ENCODE results near the gene RAB4B.
"Not testable (repeated sequence)": the region's sequence is repeated elsewhere in the genome, so short reads cannot be mapped to it uniquely, and the experiment has no call there.

Gene RAB4B

GRCh38 chr19:40825460-40826095 lies 47.5 kb downstream of the RAB4B start:
- DNase-seq = not testable (repeated sequence)

DNA sequence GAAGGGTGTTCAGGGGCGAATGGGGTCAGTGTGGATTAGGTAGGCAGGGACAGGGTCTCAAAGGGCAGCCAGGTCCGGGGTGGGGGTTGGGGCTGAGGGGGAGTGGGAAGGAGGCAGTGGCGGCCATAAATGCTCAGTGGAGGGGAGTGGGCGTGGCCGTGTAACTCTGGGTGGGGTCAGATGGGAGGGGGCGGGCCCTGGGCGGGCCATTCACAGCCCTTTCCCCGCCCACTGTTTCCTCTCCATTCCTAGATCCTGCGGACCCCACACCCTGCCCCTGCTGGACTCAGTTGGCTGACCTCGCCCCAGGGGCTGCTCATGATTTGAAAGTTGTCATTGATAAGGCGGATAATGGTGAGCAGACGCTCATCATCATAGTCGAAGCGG lies 48.3 kb downstream of the RAB4B start:
- DNase-seq = not testable (repeated sequence)

DNA sequence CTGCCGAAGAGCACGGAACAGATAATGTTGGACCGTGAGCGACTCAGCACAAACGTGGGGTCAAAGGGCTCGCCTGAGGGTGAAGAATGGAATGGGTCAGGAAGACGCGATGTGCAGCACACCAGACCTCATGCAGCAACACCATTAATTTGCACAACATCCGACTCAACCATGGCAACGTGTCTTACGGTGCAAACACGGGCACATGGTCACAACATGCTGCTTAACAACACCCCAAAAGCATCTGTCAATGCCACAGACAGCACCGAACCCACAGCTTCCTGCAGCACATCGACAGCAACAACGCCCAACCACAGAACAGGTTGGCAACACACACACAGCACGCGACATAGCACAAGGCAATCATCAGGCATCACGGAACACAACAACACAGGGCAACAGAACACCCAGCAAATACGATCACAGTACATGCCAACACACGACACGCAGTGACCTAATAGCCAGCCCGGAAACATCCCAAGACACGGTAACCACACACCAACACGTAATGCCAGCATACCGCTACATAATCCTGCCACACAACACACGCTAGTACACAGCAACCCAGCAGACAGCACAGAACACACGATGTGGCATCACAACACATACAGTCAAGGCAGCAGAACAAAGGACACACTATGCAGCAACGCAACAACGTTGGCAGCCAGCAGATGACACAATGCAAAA lies 48.8 kb downstream of the RAB4B start:
- peak; percentile 91 for DNase-seq

DNA sequence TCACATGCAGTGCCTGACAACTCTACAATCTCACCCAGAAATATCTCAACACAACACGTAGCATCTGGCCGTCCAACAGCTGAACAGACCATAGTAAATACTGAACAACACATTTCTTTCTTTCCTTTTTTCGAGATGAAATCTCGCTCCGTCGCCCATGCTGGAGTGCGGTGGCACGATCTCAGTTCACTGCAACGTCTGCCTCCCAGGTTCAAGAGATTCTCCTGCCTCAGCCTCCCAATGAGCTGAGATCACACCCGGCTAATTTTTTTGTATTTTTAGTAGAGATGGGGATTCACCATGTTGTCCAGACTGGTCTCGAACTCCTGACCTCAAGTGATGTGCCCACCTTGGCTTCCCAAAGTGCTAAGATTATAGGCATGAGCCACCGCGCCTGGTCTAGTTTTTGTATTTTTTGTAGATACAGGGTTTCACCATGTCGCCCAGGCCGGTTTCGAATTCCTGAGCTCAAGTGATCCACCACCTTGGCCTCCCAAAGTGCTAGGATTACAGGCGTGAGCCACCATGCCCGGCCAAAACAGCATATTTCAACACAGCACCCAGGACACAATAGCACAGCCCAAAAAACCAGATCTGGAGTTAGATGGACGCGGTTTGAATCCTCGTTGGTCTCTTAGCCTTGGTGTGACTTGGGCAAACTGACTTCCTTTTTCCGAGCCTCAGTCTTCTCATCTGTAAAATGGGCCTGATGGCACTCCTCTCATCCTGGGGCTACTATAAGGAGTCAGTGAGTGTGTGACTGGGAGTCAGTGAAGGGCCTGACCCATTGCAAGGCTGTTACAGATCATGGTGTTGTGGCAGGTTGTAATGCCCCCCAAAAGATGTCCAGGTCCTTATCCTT lies 49.6 kb downstream of the RAB4B start:
- no peak for DNase-seq

DNA sequence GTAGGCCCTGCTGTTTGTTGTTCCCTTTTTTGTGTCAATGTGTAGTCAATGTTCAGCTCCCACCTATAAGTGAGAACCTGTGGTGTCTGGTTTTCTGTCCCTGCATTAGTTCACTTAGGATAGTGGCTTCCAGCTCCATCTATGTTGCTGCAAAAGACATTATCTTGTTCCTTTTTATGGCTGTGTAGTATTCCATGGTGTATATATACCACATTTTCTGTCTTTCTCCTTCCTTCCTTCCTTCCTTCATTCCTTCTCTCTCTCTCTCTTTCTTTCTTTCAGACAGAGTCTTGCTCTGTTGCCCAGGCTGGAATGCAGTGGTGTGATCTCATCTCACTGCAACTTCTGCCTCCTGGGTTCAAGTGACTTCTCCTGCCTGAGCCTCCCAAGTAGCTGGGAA lies 51.2 kb downstream of the RAB4B start:
- DNase-seq = no peak

DNA sequence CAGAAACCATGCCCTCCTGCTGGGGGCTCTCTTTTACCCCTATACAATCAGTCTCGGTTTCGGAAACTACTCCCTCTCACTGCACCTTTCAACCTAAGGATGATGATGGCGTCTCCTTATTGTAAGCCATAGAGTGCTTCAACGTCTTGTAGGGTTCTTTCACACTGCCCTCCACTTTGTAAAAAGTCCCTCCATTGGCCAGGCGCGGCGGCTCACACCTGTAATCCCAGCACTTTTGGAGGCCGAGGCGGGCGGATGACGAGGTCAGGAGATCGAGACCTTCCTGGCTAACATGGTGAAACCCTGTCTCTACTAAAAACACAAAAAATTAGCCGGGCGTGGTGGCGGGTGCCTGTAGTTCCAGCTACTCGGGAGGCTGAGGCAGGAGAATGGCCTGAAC lies 52.7 kb downstream of the RAB4B start:
- not testable (repeated sequence) for DNase-seq

DNA sequence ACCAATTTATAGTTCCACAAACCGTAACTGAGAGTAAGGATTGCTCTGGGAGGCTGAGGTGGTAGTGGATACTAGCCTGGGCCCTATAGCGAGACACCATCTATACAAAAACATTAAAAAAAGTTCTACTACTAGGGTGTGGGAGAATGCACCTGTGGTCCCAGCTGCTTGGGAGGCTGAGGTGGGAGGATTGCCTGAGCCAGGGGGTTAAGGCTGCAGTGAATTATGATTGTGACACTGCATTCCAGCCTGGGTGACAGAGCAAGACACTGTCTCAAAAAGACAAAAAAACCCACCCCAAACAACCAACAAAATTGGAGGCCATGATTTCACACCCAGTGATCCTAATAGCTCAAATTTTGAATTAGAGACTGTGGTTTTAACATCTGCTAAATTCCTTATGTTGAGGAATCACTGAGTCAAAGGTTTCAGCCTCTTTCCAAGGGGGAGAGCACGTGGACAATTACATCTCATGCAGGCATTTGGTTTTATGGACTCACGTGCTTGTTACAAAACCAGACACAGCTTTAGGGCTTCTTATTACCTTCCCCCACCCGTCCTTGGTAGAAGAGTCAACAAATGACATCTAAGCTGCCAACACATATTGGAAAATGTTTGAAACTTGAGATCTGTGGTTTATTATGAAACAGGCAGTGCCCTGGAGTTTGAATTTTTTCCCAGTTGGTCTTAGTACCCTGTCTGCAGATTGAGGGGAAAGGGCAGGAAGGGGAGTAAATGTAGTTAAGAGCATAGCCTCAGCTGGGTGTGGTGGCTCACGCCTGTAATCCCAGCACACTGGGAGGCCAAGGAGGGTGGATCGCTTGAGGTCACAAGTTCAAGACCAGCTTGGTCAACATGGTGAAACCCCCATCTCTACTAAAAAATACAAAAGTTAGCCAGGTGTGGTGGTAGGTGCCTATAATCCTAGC lies 53.7 kb downstream of the RAB4B start:
- DNase-seq = no peak

DNA sequence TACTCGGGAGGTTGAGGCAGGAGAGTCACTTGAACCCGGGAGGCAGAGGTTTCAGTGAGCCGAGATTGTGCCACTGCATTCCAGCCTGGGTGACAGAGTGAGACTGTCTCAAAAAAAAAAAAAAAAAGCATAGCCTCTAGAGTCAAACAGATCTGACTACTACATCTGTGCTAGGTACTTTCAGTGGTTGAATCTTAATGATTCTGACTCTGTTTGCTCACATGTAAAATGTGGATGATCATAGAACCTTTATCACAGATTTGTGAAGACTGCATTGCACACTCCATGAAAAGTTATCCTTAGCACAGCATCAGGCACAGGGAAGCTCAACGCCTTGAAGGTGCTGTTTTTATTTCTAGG lies 54.4 kb downstream of the RAB4B start:
- DNase-seq = not testable (repeated sequence)

- not testable (repeated sequence) for DNase-seq
Measured at GRCh38 chr19:40833728-40834533, 55.9 kb downstream of the RAB4B start.

DNA sequence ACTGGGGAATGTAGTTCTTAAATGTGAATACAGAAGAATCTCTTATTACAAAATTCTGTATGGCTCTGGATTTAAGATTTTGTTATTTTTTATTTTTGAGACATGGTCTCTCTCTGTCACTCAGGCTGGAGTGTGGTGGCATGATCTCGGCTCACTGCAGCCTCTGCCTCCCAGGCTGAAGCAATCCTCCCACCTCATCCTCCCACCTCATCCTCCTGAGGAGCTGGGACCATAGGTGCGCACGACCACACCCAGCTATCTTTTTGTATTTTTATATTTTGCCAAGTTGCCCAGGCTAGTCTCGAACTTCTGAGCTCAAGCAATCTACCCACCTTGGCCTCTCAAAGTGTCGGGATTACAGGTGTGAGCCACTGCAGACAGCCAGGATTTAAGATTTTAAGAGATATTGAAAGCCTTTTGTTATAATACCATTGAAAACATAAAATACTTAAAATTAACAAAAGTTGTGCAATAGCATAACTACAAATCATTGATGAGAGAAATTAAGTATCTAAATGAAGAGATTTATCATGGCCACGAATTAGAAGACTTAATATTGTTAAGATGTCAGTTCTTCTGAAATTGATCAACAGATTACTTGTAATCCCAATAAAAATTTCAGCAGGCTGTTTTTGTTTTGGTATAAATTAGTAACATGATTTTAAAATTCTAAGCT lies 58.8 kb downstream of the RAB4B start:
- no peak for DNase-seq

GRCh38 chr19:40838477-40838876 lies 60.4 kb downstream of the RAB4B start:
- DNase-seq = not testable (repeated sequence)

DNA sequence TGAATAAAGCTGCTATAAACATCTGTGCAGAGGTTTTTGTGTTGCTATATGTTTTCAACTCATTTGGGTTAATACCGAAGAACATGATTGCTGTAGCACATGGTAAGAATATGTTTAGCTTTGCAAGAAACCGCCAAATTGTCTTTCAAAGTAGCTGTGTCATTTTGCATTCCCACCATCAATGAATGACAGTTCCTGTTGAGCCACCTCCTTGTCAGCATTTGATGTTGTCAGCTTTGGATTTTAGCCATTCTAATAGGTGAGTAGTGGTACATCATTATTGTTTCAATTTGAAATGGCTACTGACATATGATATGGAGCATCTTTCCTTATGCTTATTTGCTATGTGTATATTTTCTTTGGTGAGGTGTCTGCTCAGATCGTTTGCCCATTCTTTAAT lies 64.0 kb downstream of the RAB4B start:
- not testable (repeated sequence) for DNase-seq

DNA sequence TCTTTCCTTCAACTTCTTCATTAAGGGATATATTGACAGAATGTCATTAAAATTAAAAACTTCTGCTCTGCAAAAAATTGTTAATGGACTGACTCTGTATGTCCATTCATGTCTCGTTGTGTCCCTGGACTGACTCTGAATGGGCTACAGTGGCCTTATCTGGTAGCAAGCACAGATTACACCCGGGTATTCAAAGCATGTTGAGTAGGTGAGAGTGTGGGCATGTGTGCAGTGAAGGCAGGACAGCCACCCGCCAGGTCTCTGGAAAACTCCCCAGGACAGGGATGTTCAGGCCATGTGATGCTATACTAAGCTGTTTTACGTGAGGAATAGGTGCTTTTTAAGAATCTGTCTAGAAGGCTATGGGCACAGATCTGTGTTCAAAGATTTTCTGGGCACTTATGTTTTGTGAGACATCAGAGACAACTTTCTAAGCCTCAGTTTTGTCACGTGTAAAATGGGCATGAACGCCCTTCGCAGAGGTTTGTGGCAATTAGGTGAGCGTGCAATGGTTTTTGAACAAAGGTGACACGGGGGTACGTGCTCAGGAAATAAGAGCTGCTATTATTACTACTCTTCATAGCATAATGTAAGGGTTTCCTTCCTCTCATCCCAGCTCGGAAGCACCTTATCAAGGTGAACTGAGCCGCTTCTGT lies 65.1 kb downstream of the RAB4B start:
- not testable (repeated sequence) for DNase-seq

- DNase-seq = peak; percentile 89
Measured at GRCh38 chr19:40843653-40844052, 65.6 kb downstream of the RAB4B start.

Measured in CD4-positive, alpha-beta T cell treated with Interleukin-17A for 1 hour (primary cell).